Uterus (tissue), 2 donors: ENCODE measurements around the gene OPCML.

Source experiments
- CTCF ChIP-seq, 4 experiments: fragments of 200-600 bp in 2 of 4; fragments of 450-650 bp in 2 of 4; sonication (generic) in 2 of 4; IDR thresholded peaks; one replicate each; pipeline ENCODE4 v1.5.1; 2016 to 2019; ENCODE audit warnings: antibody characterized with exemption in 4 of 4, mild to moderate bottlenecking in 2 of 4, moderate library complexity in 1 of 4
- POLR2A ChIP-seq, 2 donors: fragments of 450-650 bp; IDR thresholded peaks; one replicate each; pipeline ENCODE4 v1.6.1; 2016; ENCODE audit warnings: antibody characterized with exemption in 2 of 2, mild to moderate bottlenecking in 1 of 2, moderate library complexity in 1 of 2

GRCh38 chr11:133551064-133551463 is 18.8 kb upstream of the OPCML start:
- TF ChIP-seq CTCF (IDR thresholded peaks at IDR 0.05) (no peak), POLR2A (IDR thresholded peaks at IDR 0.05) (no peak)
